ENCODE results near the gene HELB.

The HELB gene

GRCh38 chr12:66345956-66346355, 43.7 kb downstream of the HELB start:
- no peak overlapping the region for H4K91ac ChIP-seq (ENCODE audit: low read depth, low read length, poor library complexity)
- H3K4ac ChIP-seq (ENCODE audit: low read length), result no peak overlapping the region
- H3K9me3 ChIP-seq (replicated peaks in 1 of 2; ENCODE audit: control insufficient read depth in 2 of 2, insufficient read depth in 1 of 2, low read depth in 1 of 2, low read length in 2 of 2), result peaks cover 6 to 26% of the 10 kb centered on the region in 2 donors
- H2BK15ac ChIP-seq (ENCODE audit: low read length), result no peak overlapping the region
- H3K4me2 ChIP-seq (ENCODE audit: insufficient read depth, low read length, poor library complexity, severe bottlenecking), result no peak overlapping the region
- H3K23ac ChIP-seq (ENCODE audit: low read depth, low read length, poor library complexity), result no peak overlapping the region
- H3K27me3 ChIP-seq (ENCODE audit: control insufficient read depth in 3 of 3, insufficient read depth in 3 of 3, low read depth in 1 of 3, low read length in 3 of 3), result no peaks in the 10 kb centered on the region
- no peak overlapping the region for H2BK12ac ChIP-seq (ENCODE audit: low read length)
- H2AK5ac ChIP-seq (ENCODE audit: low read depth, low read length), result no peak overlapping the region
- H3K4me1 ChIP-seq (ENCODE audit: control insufficient read depth in 2 of 2, insufficient read depth in 1 of 2, low read depth in 1 of 2, low read length in 2 of 2), result no peaks in the 10 kb centered on the region
- H2BK120ac ChIP-seq (ENCODE audit: low read depth, low read length), result no peak overlapping the region
- H3K4me3 ChIP-seq (ENCODE audit: low read length in 2 of 2), result no peak overlapping the region
- H4K8ac ChIP-seq (ENCODE audit: low read depth, low read length), result no peak overlapping the region
- no peaks in the 10 kb centered on the region for H3K79me1 ChIP-seq (ENCODE audit: low read depth, low read length)
- no peak overlapping the region for H3K9ac ChIP-seq (ENCODE audit: low read depth, low read length, poor library complexity)
- H3K36me3 ChIP-seq (replicated peaks in 1 of 2; ENCODE audit: control insufficient read depth in 2 of 2, insufficient read depth in 2 of 2, low read length in 2 of 2), result peaks cover 2 to 34% of the 10 kb centered on the region in 2 donors
- no peak overlapping the region for H3K27ac ChIP-seq (replicated peaks; ENCODE audit: low read length)
- no peak overlapping the region for H2BK5ac ChIP-seq (ENCODE audit: low read length)
- no peak overlapping the region for H3K14ac ChIP-seq (ENCODE audit: low read length)
- H3K18ac ChIP-seq (ENCODE audit: low read length), result no peak overlapping the region
- WGBS, 2 donors (ENCODE audit: extremely low coverage in 2 of 2, insufficient read length in 2 of 2, insufficient replicate concordance in 1 of 2), result no CpG with 5 or more reads among the region's 2 CpGs
- no peak overlapping the region for H2AFZ ChIP-seq (ENCODE audit: low read length)
- no peak for DNase-seq (ENCODE audit: low spot score)

- no peak overlapping the region for H3K18ac ChIP-seq (ENCODE audit: low read length)
- H3K36me3 ChIP-seq (replicated peaks in 1 of 2; ENCODE audit: control insufficient read depth in 2 of 2, insufficient read depth in 2 of 2, low read length in 2 of 2), result peaks cover 5 to 11% of the 10 kb centered on the region in 2 donors
- no peak overlapping the region for H3K4me2 ChIP-seq (ENCODE audit: insufficient read depth, low read length, poor library complexity, severe bottlenecking)
- no peak for DNase-seq (ENCODE audit: low spot score)
- H3K4me1 ChIP-seq (ENCODE audit: control insufficient read depth in 2 of 2, insufficient read depth in 1 of 2, low read depth in 1 of 2, low read length in 2 of 2), result no peaks in the 10 kb centered on the region
- no peak overlapping the region for H4K8ac ChIP-seq (ENCODE audit: low read depth, low read length)
- H3K9ac ChIP-seq (ENCODE audit: low read depth, low read length, poor library complexity), result no peak overlapping the region
- no peaks in the 10 kb centered on the region for H3K9me3 ChIP-seq (replicated peaks in 1 of 2; ENCODE audit: control insufficient read depth in 2 of 2, insufficient read depth in 1 of 2, low read depth in 1 of 2, low read length in 2 of 2)
- no CpG with 5 or more reads among the region's 2 CpGs for WGBS, 2 donors (ENCODE audit: extremely low coverage in 2 of 2, insufficient read length in 2 of 2, insufficient replicate concordance in 1 of 2)
- H2BK12ac ChIP-seq (ENCODE audit: low read length), result no peak overlapping the region
- no peaks in the 10 kb centered on the region for H3K27me3 ChIP-seq (ENCODE audit: control insufficient read depth in 3 of 3, insufficient read depth in 3 of 3, low read depth in 1 of 3, low read length in 3 of 3)
- no peak overlapping the region for H3K14ac ChIP-seq (ENCODE audit: low read length)
- no peak overlapping the region for H2BK15ac ChIP-seq (ENCODE audit: low read length)
- no peak overlapping the region for H2AFZ ChIP-seq (ENCODE audit: low read length)
- H2BK5ac ChIP-seq (ENCODE audit: low read length), result no peak overlapping the region
- no peak overlapping the region for H3K4ac ChIP-seq (ENCODE audit: low read length)
- H2BK120ac ChIP-seq (ENCODE audit: low read depth, low read length), result no peak overlapping the region
- no peak overlapping the region for H4K91ac ChIP-seq (ENCODE audit: low read depth, low read length, poor library complexity)
- H3K23ac ChIP-seq (ENCODE audit: low read depth, low read length, poor library complexity), result no peak overlapping the region
- no peak overlapping the region for H2AK5ac ChIP-seq (ENCODE audit: low read depth, low read length)
- no peak overlapping the region for H3K4me3 ChIP-seq (ENCODE audit: low read length in 2 of 2)
- no peak overlapping the region for H3K27ac ChIP-seq (replicated peaks; ENCODE audit: low read length)
- no peaks in the 10 kb centered on the region for H3K79me1 ChIP-seq (ENCODE audit: low read depth, low read length)
Measured at GRCh38 chr12:66351301-66351700, 49.0 kb downstream of the HELB start.

GRCh38 chr12:66352197-66352596, 49.9 kb downstream of the HELB start:
- H3K4me2 ChIP-seq (ENCODE audit: insufficient read depth, low read length, poor library complexity, severe bottlenecking), result no peak overlapping the region
- H3K14ac ChIP-seq (ENCODE audit: low read length), result no peak overlapping the region
- no peak overlapping the region for H3K9ac ChIP-seq (ENCODE audit: low read depth, low read length, poor library complexity)
- H3K23ac ChIP-seq (ENCODE audit: low read depth, low read length, poor library complexity), result no peak overlapping the region
- H3K36me3 ChIP-seq (replicated peaks in 1 of 2; ENCODE audit: control insufficient read depth in 2 of 2, insufficient read depth in 2 of 2, low read length in 2 of 2), result peaks cover 5 to 11% of the 10 kb centered on the region in 2 donors
- H3K18ac ChIP-seq (ENCODE audit: low read length), result no peak overlapping the region
- DNase-seq (ENCODE audit: low spot score), result no peak
- H2BK120ac ChIP-seq (ENCODE audit: low read depth, low read length), result no peak overlapping the region
- H2BK5ac ChIP-seq (ENCODE audit: low read length), result no peak overlapping the region
- no peaks in the 10 kb centered on the region for H3K27me3 ChIP-seq (ENCODE audit: control insufficient read depth in 3 of 3, insufficient read depth in 3 of 3, low read depth in 1 of 3, low read length in 3 of 3)
- H2AK5ac ChIP-seq (ENCODE audit: low read depth, low read length), result no peak overlapping the region
- no peak overlapping the region for H3K4ac ChIP-seq (ENCODE audit: low read length)
- H4K91ac ChIP-seq (ENCODE audit: low read depth, low read length, poor library complexity), result no peak overlapping the region
- H3K4me3 ChIP-seq (ENCODE audit: low read length in 2 of 2), result no peak overlapping the region
- no CpG with 5 or more reads among the region's 9 CpGs for WGBS, 2 donors (ENCODE audit: extremely low coverage in 2 of 2, insufficient read length in 2 of 2, insufficient replicate concordance in 1 of 2)
- no peak overlapping the region for H3K27ac ChIP-seq (replicated peaks; ENCODE audit: low read length)
- H3K4me1 ChIP-seq (ENCODE audit: control insufficient read depth in 2 of 2, insufficient read depth in 1 of 2, low read depth in 1 of 2, low read length in 2 of 2), result no peaks in the 10 kb centered on the region
- no peak overlapping the region for H2BK12ac ChIP-seq (ENCODE audit: low read length)
- H3K79me1 ChIP-seq (ENCODE audit: low read depth, low read length), result no peaks in the 10 kb centered on the region
- no peaks in the 10 kb centered on the region for H3K9me3 ChIP-seq (replicated peaks in 1 of 2; ENCODE audit: control insufficient read depth in 2 of 2, insufficient read depth in 1 of 2, low read depth in 1 of 2, low read length in 2 of 2)
- no peak overlapping the region for H2BK15ac ChIP-seq (ENCODE audit: low read length)
- no peak overlapping the region for H4K8ac ChIP-seq (ENCODE audit: low read depth, low read length)
- no peak overlapping the region for H2AFZ ChIP-seq (ENCODE audit: low read length)

DNA sequence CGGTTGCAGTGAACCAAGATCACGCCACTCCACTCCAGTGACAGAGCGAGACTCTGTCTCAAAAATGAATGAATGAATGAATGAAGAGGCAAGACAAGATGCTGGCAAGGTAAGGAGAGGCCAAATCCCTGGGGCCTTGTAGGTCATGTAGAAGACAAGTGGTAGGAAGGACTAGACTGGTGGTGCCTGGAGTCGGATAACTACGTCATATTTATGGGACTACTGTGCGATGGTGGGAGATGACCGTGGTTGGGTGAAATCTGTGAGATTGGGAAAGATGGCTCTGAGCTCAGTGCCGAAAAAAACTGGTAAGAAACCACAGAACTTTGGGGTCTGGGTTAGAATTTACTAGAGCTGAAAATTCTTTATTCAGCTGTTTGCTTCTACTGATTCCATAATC, 50.6 kb downstream of the HELB start:
- no peaks in the 10 kb centered on the region for H3K4me1 ChIP-seq (ENCODE audit: control insufficient read depth in 2 of 2, insufficient read depth in 1 of 2, low read depth in 1 of 2, low read length in 2 of 2)
- whole genome bisulfite sequencing, 2 donors (ENCODE audit: extremely low coverage in 2 of 2, insufficient read length in 2 of 2, insufficient replicate concordance in 1 of 2), result no CpG with 5 or more reads among the region's 8 CpGs
- no peak overlapping the region for H4K91ac ChIP-seq (ENCODE audit: low read depth, low read length, poor library complexity)
- H3K9ac ChIP-seq (ENCODE audit: low read depth, low read length, poor library complexity), result no peak overlapping the region
- H3K23ac ChIP-seq (ENCODE audit: low read depth, low read length, poor library complexity), result no peak overlapping the region
- peaks cover 5 to 7% of the 10 kb centered on the region in 2 donors for H3K36me3 ChIP-seq (replicated peaks in 1 of 2; ENCODE audit: control insufficient read depth in 2 of 2, insufficient read depth in 2 of 2, low read length in 2 of 2)
- no peak overlapping the region for H3K18ac ChIP-seq (ENCODE audit: low read length)
- H2AK5ac ChIP-seq (ENCODE audit: low read depth, low read length), result no peak overlapping the region
- H3K4me2 ChIP-seq (ENCODE audit: insufficient read depth, low read length, poor library complexity, severe bottlenecking), result no peak overlapping the region
- no peak overlapping the region for H2BK120ac ChIP-seq (ENCODE audit: low read depth, low read length)
- H2BK12ac ChIP-seq (ENCODE audit: low read length), result no peak overlapping the region
- H3K4me3 ChIP-seq (ENCODE audit: low read length in 2 of 2), result no peak overlapping the region
- no peak overlapping the region for H2AFZ ChIP-seq (ENCODE audit: low read length)
- H4K8ac ChIP-seq (ENCODE audit: low read depth, low read length), result no peak overlapping the region
- H3K4ac ChIP-seq (ENCODE audit: low read length), result no peak overlapping the region
- H2BK5ac ChIP-seq (ENCODE audit: low read length), result no peak overlapping the region
- no peak overlapping the region for H3K14ac ChIP-seq (ENCODE audit: low read length)
- no peak for DNase-seq (ENCODE audit: low spot score)
- H3K27ac ChIP-seq (replicated peaks; ENCODE audit: low read length), result no peak overlapping the region
- H3K9me3 ChIP-seq (replicated peaks in 1 of 2; ENCODE audit: control insufficient read depth in 2 of 2, insufficient read depth in 1 of 2, low read depth in 1 of 2, low read length in 2 of 2), result no peaks in the 10 kb centered on the region
- no peak overlapping the region for H2BK15ac ChIP-seq (ENCODE audit: low read length)
- H3K27me3 ChIP-seq (ENCODE audit: control insufficient read depth in 3 of 3, insufficient read depth in 3 of 3, low read depth in 1 of 3, low read length in 3 of 3), result no peaks in the 10 kb centered on the region
- H3K79me1 ChIP-seq (ENCODE audit: low read depth, low read length), result no peaks in the 10 kb centered on the region
